HepG2 (cell line): ENCODE data around the gene ZNF318. TPM values are rescaled to one million over a fixed set of nuclear protein-coding genes. Genes with fewer than 3 reads are reported as not detected.

Experiments
- HDAC2 ChIP-seq: sonication (generic); formaldehyde crosslinking; IDR thresholded peaks from 2 replicates; pipeline ENCODE4 v1.4.0; 2020; ENCODE audit warnings: missing genetic modification reagents
- KDM1A ChIP-seq: IDR thresholded peaks from 2 replicates; pipeline ENCODE4 v1.6.1; 2016; ENCODE audit warnings: missing compliant biosample characterization
- ZNF567 ChIP-seq: sonication (generic); formaldehyde crosslinking; IDR thresholded peaks from 2 replicates; pipeline ENCODE4 v1.8.1; 2023; ENCODE audit warnings: mild to moderate bottlenecking, missing genetic modification reagents, borderline replicate concordance
- polyA plus RNA-seq, 8 experiments: library from polyadenylated mRNA; depleted of rRNA in 3 of 8; stranded (reverse) in 7 of 8; unstranded in 1 of 8; fragments of >200 nt; fragmentation: Illumina TruSeq in 4 of 8; extraction: Trizol in 4 of 8; gene quantifications; 2 replicates each; pipeline versions ENCODE4 v1.2.1 to v1.2.3, GENCODE V29; 2011 to 2016; ENCODE audit warnings: low read depth in 4 of 8, missing spikeins in 1 of 8, mixed read lengths in 1 of 8; ENCODE audit not compliant: insufficient read depth in 1 of 8
- total RNA-seq, 5 experiments: library from RNA; depleted of rRNA; stranded (reverse); fragments of >200 nt; fragmentation: Illumina TruSeq; extraction: Trizol; gene quantifications; 2 replicates each; pipeline ENCODE4 v1.2.3, GENCODE V29; 2016; ENCODE audit warnings: low read depth in 1 of 5
- TF ChIP-seq, protein P1 (sequence below), 2 experiments: sonication (generic) in 1 of 2; formaldehyde crosslinking in 1 of 2; IDR thresholded peaks; 2 replicates each; pipeline versions ENCODE4 v1.5.1 to v1.6.1; 2011 to 2020; ENCODE audit warnings: borderline replicate concordance in 1 of 2, low read depth in 1 of 2, low read length in 1 of 2, mild to moderate bottlenecking in 1 of 2, missing genetic modification reagents in 1 of 2, moderate library complexity in 1 of 2
- TF ChIP-seq, protein P2 (sequence below): sonication (generic); formaldehyde crosslinking; IDR thresholded peaks from 2 replicates; pipeline ENCODE4 v1.4.0; 2020; ENCODE audit warnings: mild to moderate bottlenecking, missing genetic modification reagents
- TF ChIP-seq, protein P3 (sequence below): sonication (generic); formaldehyde crosslinking; IDR thresholded peaks from 2 replicates; pipeline ENCODE4 v1.4.0; 2020; ENCODE audit warnings: low read depth, mild to moderate bottlenecking, missing genetic modification reagents
- TF ChIP-seq, protein P4 (sequence below): sonication (generic); formaldehyde crosslinking; IDR thresholded peaks from 2 replicates; pipeline ENCODE4 v1.5.0; 2020; ENCODE audit warnings: mild to moderate bottlenecking, missing genetic modification reagents, borderline replicate concordance

Gene ZNF318
- total and polyA plus RNA-seq, 2 of the 13 experiments (the other 11 are each of a cell fraction or from before 2014, with no cell fraction given), result 13.0 to 14.5 TPM

DNA sequence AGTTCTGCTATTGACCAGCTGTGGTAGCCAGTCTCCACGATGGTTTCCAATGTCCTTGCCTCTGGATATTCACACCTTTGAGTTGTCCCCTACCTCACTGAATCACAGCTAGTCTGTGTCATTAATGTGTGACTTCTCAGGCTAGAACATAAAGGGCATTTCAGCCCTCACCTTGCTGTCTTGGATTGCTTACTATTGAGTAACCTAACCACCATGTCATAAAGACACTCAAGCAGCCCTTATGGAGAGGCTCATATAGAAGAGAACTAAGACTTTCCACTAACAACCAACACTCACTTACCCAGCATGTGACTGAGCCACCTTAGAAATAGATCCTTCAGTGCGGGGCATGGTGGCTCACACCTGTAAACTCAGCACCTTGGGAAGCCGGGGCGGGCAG, 38.8 kb upstream of the ZNF318 start (continued):
- TF ChIP-seq, protein P1, sequence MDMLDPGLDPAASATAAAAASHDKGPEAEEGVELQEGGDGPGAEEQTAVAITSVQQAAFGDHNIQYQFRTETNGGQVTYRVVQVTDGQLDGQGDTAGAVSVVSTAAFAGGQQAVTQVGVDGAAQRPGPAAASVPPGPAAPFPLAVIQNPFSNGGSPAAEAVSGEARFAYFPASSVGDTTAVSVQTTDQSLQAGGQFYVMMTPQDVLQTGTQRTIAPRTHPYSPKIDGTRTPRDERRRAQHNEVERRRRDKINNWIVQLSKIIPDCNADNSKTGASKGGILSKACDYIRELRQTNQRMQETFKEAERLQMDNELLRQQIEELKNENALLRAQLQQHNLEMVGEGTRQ (IDR thresholded peaks at IDR 0.05; ENCODE audit: low read depth, low read length), result no peak
- TF ChIP-seq, protein P1 (CRISPR knock-in tag; IDR thresholded peaks at IDR 0.05; ENCODE audit: borderline replicate concordance), result no peak
- TF ChIP-seq, protein P2, sequence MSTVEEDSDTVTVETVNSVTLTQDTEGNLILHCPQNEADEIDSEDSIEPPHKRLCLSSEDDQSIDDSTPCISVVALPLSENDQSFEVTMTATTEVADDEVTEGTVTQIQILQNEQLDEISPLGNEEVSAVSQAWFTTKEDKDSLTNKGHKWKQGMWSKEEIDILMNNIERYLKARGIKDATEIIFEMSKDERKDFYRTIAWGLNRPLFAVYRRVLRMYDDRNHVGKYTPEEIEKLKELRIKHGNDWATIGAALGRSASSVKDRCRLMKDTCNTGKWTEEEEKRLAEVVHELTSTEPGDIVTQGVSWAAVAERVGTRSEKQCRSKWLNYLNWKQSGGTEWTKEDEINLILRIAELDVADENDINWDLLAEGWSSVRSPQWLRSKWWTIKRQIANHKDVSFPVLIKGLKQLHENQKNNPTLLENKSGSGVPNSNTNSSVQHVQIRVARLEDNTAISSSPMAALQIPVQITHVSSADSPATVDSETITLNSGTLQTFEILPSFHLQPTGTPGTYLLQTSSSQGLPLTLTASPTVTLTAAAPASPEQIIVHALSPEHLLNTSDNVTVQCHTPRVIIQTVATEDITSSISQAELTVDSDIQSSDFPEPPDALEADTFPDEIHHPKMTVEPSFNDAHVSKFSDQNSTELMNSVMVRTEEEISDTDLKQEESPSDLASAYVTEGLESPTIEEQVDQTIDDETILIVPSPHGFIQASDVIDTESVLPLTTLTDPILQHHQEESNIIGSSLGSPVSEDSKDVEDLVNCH (CRISPR knock-in tag), result no peak
- TF ChIP-seq ZNF567 (CRISPR knock-in tag) (no peak), HDAC2 (CRISPR knock-in tag) (no peak), KDM1A (CRISPR knock-in tag) (no peak)
- TF ChIP-seq, protein P3, sequence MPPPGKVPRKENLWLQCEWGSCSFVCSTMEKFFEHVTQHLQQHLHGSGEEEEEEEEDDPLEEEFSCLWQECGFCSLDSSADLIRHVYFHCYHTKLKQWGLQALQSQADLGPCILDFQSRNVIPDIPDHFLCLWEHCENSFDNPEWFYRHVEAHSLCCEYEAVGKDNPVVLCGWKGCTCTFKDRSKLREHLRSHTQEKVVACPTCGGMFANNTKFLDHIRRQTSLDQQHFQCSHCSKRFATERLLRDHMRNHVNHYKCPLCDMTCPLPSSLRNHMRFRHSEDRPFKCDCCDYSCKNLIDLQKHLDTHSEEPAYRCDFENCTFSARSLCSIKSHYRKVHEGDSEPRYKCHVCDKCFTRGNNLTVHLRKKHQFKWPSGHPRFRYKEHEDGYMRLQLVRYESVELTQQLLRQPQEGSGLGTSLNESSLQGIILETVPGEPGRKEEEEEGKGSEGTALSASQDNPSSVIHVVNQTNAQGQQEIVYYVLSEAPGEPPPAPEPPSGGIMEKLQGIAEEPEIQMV, result no peak
- TF ChIP-seq, protein P4, sequence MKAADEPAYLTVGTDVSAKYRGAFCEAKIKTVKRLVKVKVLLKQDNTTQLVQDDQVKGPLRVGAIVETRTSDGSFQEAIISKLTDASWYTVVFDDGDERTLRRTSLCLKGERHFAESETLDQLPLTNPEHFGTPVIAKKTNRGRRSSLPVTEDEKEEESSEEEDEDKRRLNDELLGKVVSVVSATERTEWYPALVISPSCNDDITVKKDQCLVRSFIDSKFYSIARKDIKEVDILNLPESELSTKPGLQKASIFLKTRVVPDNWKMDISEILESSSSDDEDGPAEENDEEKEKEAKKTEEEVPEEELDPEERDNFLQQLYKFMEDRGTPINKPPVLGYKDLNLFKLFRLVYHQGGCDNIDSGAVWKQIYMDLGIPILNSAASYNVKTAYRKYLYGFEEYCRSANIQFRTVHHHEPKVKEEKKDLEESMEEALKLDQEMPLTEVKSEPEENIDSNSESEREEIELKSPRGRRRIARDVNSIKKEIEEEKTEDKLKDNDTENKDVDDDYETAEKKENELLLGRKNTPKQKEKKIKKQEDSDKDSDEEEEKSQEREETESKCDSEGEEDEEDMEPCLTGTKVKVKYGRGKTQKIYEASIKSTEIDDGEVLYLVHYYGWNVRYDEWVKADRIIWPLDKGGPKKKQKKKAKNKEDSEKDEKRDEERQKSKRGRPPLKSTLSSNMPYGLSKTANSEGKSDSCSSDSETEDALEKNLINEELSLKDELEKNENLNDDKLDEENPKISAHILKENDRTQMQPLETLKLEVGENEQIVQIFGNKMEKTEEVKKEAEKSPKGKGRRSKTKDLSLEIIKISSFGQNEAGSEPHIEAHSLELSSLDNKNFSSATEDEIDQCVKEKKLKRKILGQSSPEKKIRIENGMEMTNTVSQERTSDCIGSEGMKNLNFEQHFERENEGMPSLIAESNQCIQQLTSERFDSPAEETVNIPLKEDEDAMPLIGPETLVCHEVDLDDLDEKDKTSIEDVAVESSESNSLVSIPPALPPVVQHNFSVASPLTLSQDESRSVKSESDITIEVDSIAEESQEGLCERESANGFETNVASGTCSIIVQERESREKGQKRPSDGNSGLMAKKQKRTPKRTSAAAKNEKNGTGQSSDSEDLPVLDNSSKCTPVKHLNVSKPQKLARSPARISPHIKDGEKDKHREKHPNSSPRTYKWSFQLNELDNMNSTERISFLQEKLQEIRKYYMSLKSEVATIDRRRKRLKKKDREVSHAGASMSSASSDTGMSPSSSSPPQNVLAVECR (CRISPR knock-in tag), result no peak
- TF ChIP-seq, all 625 proteins: peak for 0
